ENCODE data around the gene GDF7. TPM values are rescaled to one million over a fixed set of nuclear protein-coding genes. Genes with fewer than 3 reads are reported as not detected.

Gene GDF7
- total RNA-seq, 1 donor, result 0.31 TPM

- Histone ChIP-seq H3K4me1 (ENCODE audit: insufficient read depth, low read length) (peaks cover 38% of the 10 kb centered on the region), H3K4me3 (ENCODE audit: low read length) (no peak overlapping the region), H3K9me3 (ENCODE audit: low read depth, low read length) (no peaks in the 10 kb centered on the region), H3K27me3 (ENCODE audit: insufficient read depth, low read length) (no peaks in the 10 kb centered on the region)
Observed at GRCh38 chr2:20647211-20647610, 19.7 kb upstream of the GDF7 start.

- peaks cover 35% of the 10 kb centered on the region for H3K4me1 ChIP-seq (ENCODE audit: insufficient read depth, low read length)
- H3K4me3 ChIP-seq (ENCODE audit: low read length), result no peak overlapping the region
- no peaks in the 10 kb centered on the region for H3K9me3 ChIP-seq (ENCODE audit: low read depth, low read length)
- H3K27me3 ChIP-seq (ENCODE audit: insufficient read depth, low read length), result no peaks in the 10 kb centered on the region
Observed at GRCh38 chr2:20647738-20648137, 19.2 kb upstream of the GDF7 start.

- Histone ChIP-seq H3K27me3 (ENCODE audit: insufficient read depth, low read length) (no peaks in the 10 kb centered on the region), H3K9me3 (ENCODE audit: low read depth, low read length) (no peaks in the 10 kb centered on the region), H3K4me3 (ENCODE audit: low read length) (no peak overlapping the region)
Observed at GRCh38 chr2:20648206-20648605, 18.7 kb upstream of the GDF7 start.

GRCh38 chr2:20648831-20649230, 18.1 kb upstream of the GDF7 start:
- Histone ChIP-seq H3K4me1 (ENCODE audit: insufficient read depth, low read length) (peaks cover 37% of the 10 kb centered on the region), H3K9me3 (ENCODE audit: low read depth, low read length) (no peaks in the 10 kb centered on the region), H3K27me3 (ENCODE audit: insufficient read depth, low read length) (no peaks in the 10 kb centered on the region), H3K4me3 (ENCODE audit: low read length) (no peak overlapping the region)

More at GRCh38 chr2:20648206-20648605, 18.7 kb upstream of the GDF7 start:
- H3K4me1 ChIP-seq (ENCODE audit: insufficient read depth, low read length), result peaks cover 35% of the 10 kb centered on the region

- Histone ChIP-seq H3K27me3 (ENCODE audit: insufficient read depth, low read length) (no peaks in the 10 kb centered on the region), H3K4me3 (ENCODE audit: low read length) (no peak overlapping the region), H3K4me1 (ENCODE audit: insufficient read depth, low read length) (peaks cover 45% of the 10 kb centered on the region), H3K9me3 (ENCODE audit: low read depth, low read length) (no peaks in the 10 kb centered on the region)
Observed at GRCh38 chr2:20649576-20649975, 17.4 kb upstream of the GDF7 start.

GRCh38 chr2:20649976-20650375, 17.0 kb upstream of the GDF7 start:
- H3K4me3 ChIP-seq (ENCODE audit: low read length), result peak overlapping the region; percentile 82
- no peaks in the 10 kb centered on the region for H3K9me3 ChIP-seq (ENCODE audit: low read depth, low read length)
- no peaks in the 10 kb centered on the region for H3K27me3 ChIP-seq (ENCODE audit: insufficient read depth, low read length)
- H3K4me1 ChIP-seq (ENCODE audit: insufficient read depth, low read length), result peaks cover 45% of the 10 kb centered on the region

GRCh38 chr2:20650393-20650876, 16.5 kb upstream of the GDF7 start:
- no peaks in the 10 kb centered on the region for H3K27me3 ChIP-seq (ENCODE audit: insufficient read depth, low read length)
- H3K4me3 ChIP-seq (ENCODE audit: low read length), result peak overlapping the region; percentile 82
- peaks cover 45% of the 10 kb centered on the region for H3K4me1 ChIP-seq (ENCODE audit: insufficient read depth, low read length)
- H3K9me3 ChIP-seq (ENCODE audit: low read depth, low read length), result no peaks in the 10 kb centered on the region

- Histone ChIP-seq H3K9me3 (ENCODE audit: low read depth, low read length) (no peaks in the 10 kb centered on the region), H3K4me1 (ENCODE audit: insufficient read depth, low read length) (peaks cover 45% of the 10 kb centered on the region), H3K4me3 (ENCODE audit: low read length) (peak within 1 kb of the TSS; percentile 82), H3K27me3 (ENCODE audit: insufficient read depth, low read length) (no peaks in the 10 kb centered on the region)
Observed at GRCh38 chr2:20650877-20651730, 15.8 kb upstream of the GDF7 start, which contains the start of gene HS1BP3. Gene HS1BP3 (minus strand): TSS chr2:20651098. CDS start chr2:20651063, 35 bp downstream.

GRCh38 chr2:20651731-20652099, 15.2 kb upstream of the GDF7 start:
- Histone ChIP-seq H3K27me3 (ENCODE audit: insufficient read depth, low read length) (no peaks in the 10 kb centered on the region), H3K4me1 (ENCODE audit: insufficient read depth, low read length) (peaks cover 45% of the 10 kb centered on the region), H3K9me3 (ENCODE audit: low read depth, low read length) (no peaks in the 10 kb centered on the region), H3K4me3 (ENCODE audit: low read length) (no peak overlapping the region)

- no peak overlapping the region for H3K4me3 ChIP-seq (ENCODE audit: low read length)
Observed at GRCh38 chr2:20652141-20652540, 14.8 kb upstream of the GDF7 start.

GRCh38 chr2:20652673-20653575, 14.0 kb upstream of the GDF7 start:
- H3K27me3 ChIP-seq (ENCODE audit: insufficient read depth, low read length), result no peaks in the 10 kb centered on the region
- no peak overlapping the region for H3K4me3 ChIP-seq (ENCODE audit: low read length)
- peaks cover 42% of the 10 kb centered on the region for H3K4me1 ChIP-seq (ENCODE audit: insufficient read depth, low read length)
- H3K9me3 ChIP-seq (ENCODE audit: low read depth, low read length), result no peaks in the 10 kb centered on the region

More at GRCh38 chr2:20652141-20652540, 14.8 kb upstream of the GDF7 start:
- Histone ChIP-seq H3K4me1 (ENCODE audit: insufficient read depth, low read length) (peaks cover 45% of the 10 kb centered on the region), H3K27me3 (ENCODE audit: insufficient read depth, low read length) (no peaks in the 10 kb centered on the region), H3K9me3 (ENCODE audit: low read depth, low read length) (no peaks in the 10 kb centered on the region)

- Histone ChIP-seq H3K4me1 (ENCODE audit: insufficient read depth, low read length) (peaks cover 32% of the 10 kb centered on the region), H3K27me3 (ENCODE audit: insufficient read depth, low read length) (peaks cover 2% of the 10 kb centered on the region), H3K4me3 (ENCODE audit: low read length) (no peak overlapping the region), H3K9me3 (ENCODE audit: low read depth, low read length) (no peaks in the 10 kb centered on the region)
Observed at GRCh38 chr2:20653695-20654534, 13.0 kb upstream of the GDF7 start.

- Histone ChIP-seq H3K27me3 (ENCODE audit: insufficient read depth, low read length) (peaks cover 6% of the 10 kb centered on the region), H3K9me3 (ENCODE audit: low read depth, low read length) (no peaks in the 10 kb centered on the region), H3K4me3 (ENCODE audit: low read length) (no peak overlapping the region), H3K4me1 (ENCODE audit: insufficient read depth, low read length) (peaks cover 27% of the 10 kb centered on the region)
Observed at GRCh38 chr2:20654535-20654813, 12.5 kb upstream of the GDF7 start.

GRCh38 chr2:20656561-20656960, 10.4 kb upstream of the GDF7 start:
- H3K4me1 ChIP-seq (ENCODE audit: insufficient read depth, low read length), result peaks cover 13% of the 10 kb centered on the region

More at GRCh38 chr2:20656561-20656960, 10.4 kb upstream of the GDF7 start:
- H3K4me3 ChIP-seq (ENCODE audit: low read length), result no peak overlapping the region
- no peaks in the 10 kb centered on the region for H3K9me3 ChIP-seq (ENCODE audit: low read depth, low read length)
- H3K27me3 ChIP-seq (ENCODE audit: insufficient read depth, low read length), result peaks cover 15% of the 10 kb centered on the region

All from mononuclear cell (primary cell).